Measurements from ENCODE around the gene ARHGEF7. TPM values are rescaled to one million over a fixed set of nuclear protein-coding genes. Genes with fewer than 3 reads are reported as not detected.

ARHGEF7 gene
- polyA plus RNA-seq, 4 donors = 21.6 to 76.4 (median 24.7) TPM

DNA sequence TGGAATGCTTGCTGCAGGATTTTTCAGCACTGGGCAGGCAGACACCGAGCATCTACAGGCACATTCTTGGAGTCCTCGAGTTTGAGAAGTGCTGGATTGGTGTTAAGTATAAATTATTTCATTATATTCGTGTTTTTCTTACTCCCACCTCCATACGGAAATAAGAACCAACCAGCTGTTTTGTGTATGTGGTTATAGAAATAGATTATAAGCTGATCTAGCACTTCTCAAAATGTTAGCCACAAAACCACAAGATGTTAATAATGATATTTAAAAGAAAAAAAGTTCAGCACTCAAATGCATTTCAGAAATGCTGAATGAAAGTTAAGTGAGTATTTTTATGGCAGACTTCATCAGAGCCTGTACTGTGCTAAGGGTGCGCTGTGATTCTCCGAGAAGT lies 181.3 kb downstream of the ARHGEF7 start:
- Histone ChIP-seq H3K4me1 (ENCODE audit: control insufficient read depth in 3 of 3, insufficient read depth in 2 of 3, low read depth in 1 of 3, low read length in 2 of 3) (peaks cover 0 to under 1% (median 0%) of the 10 kb centered on the region in 3 donors), H3K36me3 (ENCODE audit: control insufficient read depth in 3 of 3, insufficient read depth in 2 of 3, low read depth in 1 of 3, low read length in 3 of 3) (peaks cover 5 to 40% (median 13%) of the 10 kb centered on the region in 3 donors), H3K4me3 (ENCODE audit: low read depth in 1 of 3, low read length in 3 of 3) (no peak overlapping the region), H3K27ac (ENCODE audit: low read depth in 1 of 3, low read length in 2 of 3) (no peak overlapping the region), H3K27me3 (ENCODE audit: control insufficient read depth in 3 of 3, insufficient read depth in 3 of 3, low read length in 3 of 3) (no peaks in the 10 kb centered on the region), H3K9me3 (ENCODE audit: control insufficient read depth in 2 of 2, insufficient read depth in 1 of 2, low read depth in 1 of 2, low read length in 1 of 2) (no peaks in the 10 kb centered on the region)
- FAIRE-seq (no peak), DNase-seq (peak in 1 of 2 donors; percentile 14)
- 66 to 87% (median 76%) methylated on average over 6 of the region's 6 CpGs for whole genome bisulfite sequencing, 3 donors

DNA sequence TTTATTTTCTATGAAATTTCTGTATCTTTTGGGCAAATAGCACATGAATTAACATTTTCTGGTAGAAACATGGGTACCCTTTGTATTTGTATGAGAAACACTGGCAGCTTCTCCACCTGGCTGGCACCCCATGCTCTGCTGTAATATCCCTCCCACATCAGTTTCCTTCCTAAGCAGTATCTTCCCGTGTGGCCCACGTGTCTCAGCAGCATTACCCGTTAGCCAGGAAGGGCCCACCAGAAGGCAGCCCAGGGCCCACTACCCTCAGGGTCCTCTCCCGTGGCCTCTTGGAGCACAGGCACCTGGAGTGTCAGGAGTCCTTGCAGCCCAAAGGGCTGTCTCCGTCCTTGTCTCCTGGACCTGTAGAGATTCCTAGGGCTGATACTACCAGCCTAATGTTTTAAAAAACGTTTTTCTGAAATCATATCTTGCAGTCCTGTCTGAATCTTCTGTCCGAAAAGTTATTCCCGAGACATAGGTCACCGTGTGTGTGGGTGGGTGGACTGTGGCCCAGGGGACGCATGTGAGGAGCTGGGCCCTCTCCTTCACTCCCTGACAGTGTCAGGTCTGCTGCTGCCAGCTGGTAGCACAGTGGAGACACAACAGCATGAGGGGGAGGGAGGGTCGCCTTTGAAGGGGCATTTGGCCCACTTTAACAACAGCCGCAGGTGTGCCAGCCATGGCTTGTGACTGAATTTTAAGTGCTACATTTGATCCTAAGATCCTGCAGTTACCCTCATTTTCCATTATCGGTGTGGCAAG lies 183.3 kb downstream of the ARHGEF7 start:
- Histone ChIP-seq H3K27ac (ENCODE audit: low read depth in 1 of 3, low read length in 2 of 3) (no peak overlapping the region), H3K4me3 (ENCODE audit: low read depth in 1 of 3, low read length in 3 of 3) (no peak overlapping the region), H3K36me3 (ENCODE audit: control insufficient read depth in 3 of 3, insufficient read depth in 2 of 3, low read depth in 1 of 3, low read length in 3 of 3) (peaks cover 8 to 48% (median 13%) of the 10 kb centered on the region in 3 donors), H3K4me1 (ENCODE audit: control insufficient read depth in 3 of 3, insufficient read depth in 2 of 3, low read depth in 1 of 3, low read length in 2 of 3) (no peaks in the 10 kb centered on the region), H3K27me3 (ENCODE audit: control insufficient read depth in 3 of 3, insufficient read depth in 3 of 3, low read length in 3 of 3) (no peaks in the 10 kb centered on the region), H3K9me3 (ENCODE audit: control insufficient read depth in 2 of 2, insufficient read depth in 1 of 2, low read depth in 1 of 2, low read length in 1 of 2) (no peaks in the 10 kb centered on the region)
- WGBS, 3 donors = 89 to 91% (median 89%) methylated on average over 13 of the region's 13 CpGs
- FAIRE-seq (no peak), DNase-seq (no peak)

DNA sequence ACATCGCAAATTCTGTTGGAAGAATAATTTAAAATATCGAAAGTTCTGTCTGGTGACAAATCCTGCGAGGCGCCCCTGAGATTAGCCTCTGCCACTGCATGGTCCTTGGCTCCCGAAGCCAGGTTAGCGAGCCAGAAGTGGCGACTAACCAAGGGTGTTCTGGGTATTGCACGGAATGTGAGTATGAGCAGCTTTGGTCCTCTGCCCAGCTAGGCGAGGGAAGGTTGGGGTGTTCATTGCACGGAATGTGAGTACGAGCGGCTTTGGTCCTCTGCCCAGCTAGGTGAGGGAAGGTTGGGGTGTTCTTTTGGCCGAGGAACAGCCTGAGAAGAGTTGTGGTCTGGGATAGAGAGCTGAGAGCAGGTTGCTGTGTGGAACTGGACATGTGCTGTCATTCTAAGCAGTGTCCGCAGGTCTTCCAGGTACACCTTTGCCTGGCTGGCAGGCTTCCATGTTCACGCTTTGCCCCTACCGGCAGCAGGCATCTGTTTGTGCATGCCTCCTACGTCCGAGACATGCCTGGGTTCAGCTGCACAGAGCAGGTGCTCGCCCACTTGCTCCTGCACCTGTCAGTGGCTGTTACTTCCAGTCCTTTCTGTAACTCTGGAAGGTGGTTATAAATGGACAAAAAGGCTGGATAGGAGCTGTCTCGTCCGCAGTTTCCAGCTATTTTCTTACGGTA lies 187.1 kb downstream of the ARHGEF7 start:
- no peaks in the 10 kb centered on the region for H3K27me3 ChIP-seq (ENCODE audit: control insufficient read depth in 3 of 3, insufficient read depth in 3 of 3, low read length in 3 of 3)
- DNase-seq (no peak), FAIRE-seq (no peak)
- no peaks in the 10 kb centered on the region for H3K9me3 ChIP-seq (ENCODE audit: control insufficient read depth in 2 of 2, insufficient read depth in 1 of 2, low read depth in 1 of 2, low read length in 1 of 2)
- WGBS, 3 donors = 96 to 98% (median 96%) methylated on average over 22 of the region's 22 CpGs
- H3K4me3 ChIP-seq (ENCODE audit: low read depth in 1 of 3, low read length in 3 of 3) = no peak overlapping the region
- no peaks in the 10 kb centered on the region for H3K4me1 ChIP-seq (ENCODE audit: control insufficient read depth in 3 of 3, insufficient read depth in 2 of 3, low read depth in 1 of 3, low read length in 2 of 3)
- H3K27ac ChIP-seq (ENCODE audit: low read depth in 1 of 3, low read length in 2 of 3) = no peak overlapping the region
- peaks cover 21 to 64% (median 24%) of the 10 kb centered on the region in 3 donors for H3K36me3 ChIP-seq (ENCODE audit: control insufficient read depth in 3 of 3, insufficient read depth in 2 of 3, low read depth in 1 of 3, low read length in 3 of 3)

DNA sequence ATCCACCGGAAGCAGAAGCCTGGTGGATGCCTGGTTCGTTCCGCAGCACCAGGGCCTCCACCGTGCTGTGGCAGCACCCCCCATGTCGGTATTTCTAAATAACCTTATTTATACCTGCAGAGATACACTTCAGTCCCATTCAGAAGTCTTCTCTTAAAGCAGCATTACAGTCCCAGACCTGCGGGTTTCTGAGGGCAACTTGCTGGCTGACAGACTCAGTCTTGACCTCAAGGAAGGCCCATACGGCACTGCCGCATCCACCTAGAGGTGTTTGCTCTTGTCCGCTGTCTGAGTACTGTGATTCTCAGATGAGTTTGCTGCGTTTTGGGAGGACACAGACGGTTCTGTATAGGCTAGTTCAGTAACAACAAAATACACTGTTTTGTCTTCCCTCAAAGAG lies 188.4 kb downstream of the ARHGEF7 start:
- no peak for DNase-seq
- no peaks in the 10 kb centered on the region for H3K4me1 ChIP-seq (ENCODE audit: control insufficient read depth in 3 of 3, insufficient read depth in 2 of 3, low read depth in 1 of 3, low read length in 2 of 3)
- peaks cover 0 to 6% of the 10 kb centered on the region in 2 donors for H3K9me3 ChIP-seq (ENCODE audit: control insufficient read depth in 2 of 2, insufficient read depth in 1 of 2, low read depth in 1 of 2, low read length in 1 of 2)
- no peak overlapping the region for H3K27ac ChIP-seq (ENCODE audit: low read depth in 1 of 3, low read length in 2 of 3)
- FAIRE-seq = no peak
- H3K4me3 ChIP-seq (ENCODE audit: low read depth in 1 of 3, low read length in 3 of 3) = no peak overlapping the region
- WGBS, 3 donors = 96 to 98% (median 97%) methylated on average over 11 of the region's 11 CpGs
- peaks cover 21 to 65% (median 22%) of the 10 kb centered on the region in 3 donors for H3K36me3 ChIP-seq (ENCODE audit: control insufficient read depth in 3 of 3, insufficient read depth in 2 of 3, low read depth in 1 of 3, low read length in 3 of 3)
- no peaks in the 10 kb centered on the region for H3K27me3 ChIP-seq (ENCODE audit: control insufficient read depth in 3 of 3, insufficient read depth in 3 of 3, low read length in 3 of 3)

DNA sequence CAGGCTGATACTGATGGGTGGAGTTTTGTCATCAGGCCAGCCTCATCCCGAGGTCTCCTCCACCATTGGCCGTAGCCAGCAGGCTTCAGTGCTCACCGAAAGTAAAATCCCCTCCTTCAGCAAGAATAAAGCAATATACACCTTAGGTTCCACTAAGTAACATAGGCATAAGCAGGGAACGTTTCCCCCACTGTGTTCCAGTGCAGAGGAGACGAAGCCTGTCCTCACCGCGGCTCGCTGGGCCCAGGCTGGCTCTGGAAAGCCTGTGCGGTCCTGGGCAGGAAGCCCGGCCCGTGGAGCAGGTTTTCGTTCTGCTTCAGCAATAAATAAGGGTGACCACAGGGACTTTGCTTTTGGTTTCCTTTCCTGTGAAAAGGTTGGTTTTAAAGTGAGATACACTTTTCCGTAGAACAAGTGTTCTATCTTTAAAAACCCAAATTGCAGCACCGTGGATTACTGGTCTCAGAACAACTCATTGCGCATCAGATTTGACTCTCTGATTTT lies 189.0 kb downstream of the ARHGEF7 start:
- H3K9me3 ChIP-seq (ENCODE audit: control insufficient read depth in 2 of 2, insufficient read depth in 1 of 2, low read depth in 1 of 2, low read length in 1 of 2) = peaks cover 0 to 6% of the 10 kb centered on the region in 2 donors
- no peaks in the 10 kb centered on the region for H3K4me1 ChIP-seq (ENCODE audit: control insufficient read depth in 3 of 3, insufficient read depth in 2 of 3, low read depth in 1 of 3, low read length in 2 of 3)
- no peak overlapping the region for H3K4me3 ChIP-seq (ENCODE audit: low read depth in 1 of 3, low read length in 3 of 3)
- peak overlapping the region in 1 of 3 donors; percentile 29 for H3K27ac ChIP-seq (ENCODE audit: low read depth in 1 of 3, low read length in 2 of 3)
- H3K27me3 ChIP-seq (ENCODE audit: control insufficient read depth in 3 of 3, insufficient read depth in 3 of 3, low read length in 3 of 3) = no peaks in the 10 kb centered on the region
- 69 to 91% (median 82%) methylated on average over 15 of the region's 15 CpGs for WGBS, 3 donors
- peaks cover 21 to 65% (median 22%) of the 10 kb centered on the region in 3 donors for H3K36me3 ChIP-seq (ENCODE audit: control insufficient read depth in 3 of 3, insufficient read depth in 2 of 3, low read depth in 1 of 3, low read length in 3 of 3)
- FAIRE-seq (no peak), DNase-seq (peak in 1 of 2 donors; percentile 11)

DNA sequence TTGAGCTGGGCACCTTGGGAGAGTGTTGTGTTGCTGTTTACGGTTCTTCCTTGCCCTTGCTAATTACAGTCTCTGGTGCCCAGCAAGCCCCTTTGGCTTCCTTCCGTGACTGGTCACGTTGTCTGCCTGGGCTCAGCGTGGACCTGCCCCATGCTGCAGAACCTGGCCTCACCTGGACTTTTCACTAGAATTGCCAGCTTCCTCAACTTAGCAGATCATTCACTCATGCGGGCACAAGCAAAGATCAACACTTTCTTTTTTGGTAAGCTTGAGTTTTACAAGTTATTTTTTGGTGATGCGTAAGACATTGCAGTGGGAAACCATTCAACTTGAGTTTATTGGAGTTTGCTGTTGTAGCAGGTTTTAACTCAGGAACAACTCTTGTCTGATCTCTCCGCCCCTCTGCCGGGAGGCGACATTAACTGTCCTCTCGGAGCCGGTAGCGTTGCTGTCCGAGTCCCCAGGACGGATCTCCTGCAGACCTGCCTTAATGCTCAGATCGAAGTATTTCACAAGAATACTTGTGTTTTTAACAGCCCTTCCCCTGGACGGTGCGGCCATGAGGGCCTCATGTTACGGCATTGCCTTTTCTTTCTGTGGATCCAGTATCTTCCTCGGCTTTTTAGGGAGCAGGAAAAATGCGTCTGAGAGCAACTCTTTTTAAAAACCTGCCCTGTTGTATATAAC lies 189.6 kb downstream of the ARHGEF7 start:
- H3K27me3 ChIP-seq (ENCODE audit: control insufficient read depth in 3 of 3, insufficient read depth in 3 of 3, low read length in 3 of 3) = no peaks in the 10 kb centered on the region
- H3K9me3 ChIP-seq (ENCODE audit: control insufficient read depth in 2 of 2, insufficient read depth in 1 of 2, low read depth in 1 of 2, low read length in 1 of 2) = peaks cover 0 to 6% of the 10 kb centered on the region in 2 donors
- peaks cover 21 to 61% (median 22%) of the 10 kb centered on the region in 3 donors for H3K36me3 ChIP-seq (ENCODE audit: control insufficient read depth in 3 of 3, insufficient read depth in 2 of 3, low read depth in 1 of 3, low read length in 3 of 3)
- no peaks in the 10 kb centered on the region for H3K4me1 ChIP-seq (ENCODE audit: control insufficient read depth in 3 of 3, insufficient read depth in 2 of 3, low read depth in 1 of 3, low read length in 2 of 3)
- no peak for DNase-seq
- no peak for FAIRE-seq
- H3K4me3 ChIP-seq (ENCODE audit: low read depth in 1 of 3, low read length in 3 of 3) = no peak overlapping the region
- H3K27ac ChIP-seq (ENCODE audit: low read depth in 1 of 3, low read length in 2 of 3) = peak overlapping the region in 1 of 3 donors; percentile 29
- WGBS, 3 donors = 88 to 95% (median 93%) methylated on average over 20 of the region's 20 CpGs

DNA sequence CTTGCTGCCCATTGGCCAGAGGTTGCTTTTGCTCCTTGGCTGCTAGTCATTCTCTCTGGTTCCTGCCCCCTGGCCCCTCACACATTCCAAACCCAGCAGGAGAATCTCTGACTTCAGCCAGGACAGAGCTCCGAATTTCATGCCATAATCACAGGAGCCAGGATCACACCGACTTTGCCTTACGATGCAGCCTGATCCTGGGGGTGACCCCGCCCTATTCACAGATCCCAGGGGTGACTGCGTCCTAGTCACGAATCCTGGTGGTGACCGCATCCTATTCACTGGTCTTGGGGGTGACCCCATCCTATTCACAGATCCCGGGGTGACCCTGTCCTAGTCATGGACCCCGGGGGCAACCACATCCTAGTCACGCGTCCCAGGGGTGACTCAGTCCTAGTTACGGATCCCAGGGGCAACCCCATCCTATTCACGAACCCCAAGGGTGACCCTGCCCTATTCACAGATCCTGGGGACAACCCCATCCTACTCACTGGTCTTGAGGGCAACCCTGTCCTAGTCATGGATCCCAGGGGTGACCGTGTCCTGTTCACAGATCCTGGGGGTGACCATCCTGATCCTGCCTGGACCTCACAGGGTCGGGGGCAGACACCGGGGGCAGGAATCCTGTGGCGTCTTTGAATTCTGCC lies 198.0 kb downstream of the ARHGEF7 start:
- Histone ChIP-seq H3K27ac (ENCODE audit: low read depth in 1 of 3, low read length in 2 of 3) (no peak overlapping the region), H3K9me3 (ENCODE audit: control insufficient read depth in 2 of 2, insufficient read depth in 1 of 2, low read depth in 1 of 2, low read length in 1 of 2) (peaks cover 0 to 32% of the 10 kb centered on the region in 2 donors), H3K36me3 (ENCODE audit: control insufficient read depth in 3 of 3, insufficient read depth in 2 of 3, low read depth in 1 of 3, low read length in 3 of 3) (peaks cover 0 to 25% (median 2%) of the 10 kb centered on the region in 3 donors), H3K27me3 (ENCODE audit: control insufficient read depth in 3 of 3, insufficient read depth in 3 of 3, low read length in 3 of 3) (no peaks in the 10 kb centered on the region), H3K4me3 (ENCODE audit: low read depth in 1 of 3, low read length in 3 of 3) (no peak overlapping the region), H3K4me1 (ENCODE audit: control insufficient read depth in 3 of 3, insufficient read depth in 2 of 3, low read depth in 1 of 3, low read length in 2 of 3) (no peaks in the 10 kb centered on the region)
- DNase-seq (no peak), FAIRE-seq (no peak)
- 98% methylated on average over 17 of the region's 17 CpGs for WGBS, 3 donors

Data from small intestine (tissue), 7 donors.